Measurements from ENCODE around the gene BAIAP2L1. TPM values are rescaled to one million over a fixed set of nuclear protein-coding genes. Genes with fewer than 3 reads are reported as not detected.

BAIAP2L1 gene
- total RNA-seq, 1 experiment from 2014 or later, result 120 TPM

GRCh38 chr7:98314469-98314868 is 86.4 kb downstream of the BAIAP2L1 start:
- POLR2A ChIA-PET, result no interaction called here
- H3K9me3 ChIP-seq (ENCODE audit: control insufficient read depth, insufficient read depth, low read depth, low read length), result no peaks in the 10 kb centered on the region
- no peaks in the 10 kb centered on the region for H3K4me1 ChIP-seq (ENCODE audit: control insufficient read depth, insufficient read depth, low read length)
- H3K27me3 ChIP-seq (ENCODE audit: control insufficient read depth, insufficient read depth, low read length), result no peaks in the 10 kb centered on the region
- in situ Hi-C loops (cut with HindIII; ENCODE audit: low pct_unique_long_range_greater_than_20kb, low sequenced_read_pairs), result no loop called here
- intact Hi-C loops (cut with micrococcal nuclease; ENCODE audit: unreplicated experiment), result no loop called here
- CTCF ChIA-PET, result no interaction called here
- DNase-seq (ENCODE audit: low read depth, low spot score), result no peak
- TF ChIP-seq SIN3A (IDR thresholded peaks at IDR 0.05; ENCODE audit: borderline replicate concordance, insufficient read depth, low read depth, low read length), result no peak
- no peak for TF ChIP-seq POLR2AphosphoS5 (IDR thresholded peaks at IDR 0.05; ENCODE audit: low read depth, low read length)
- TF ChIP-seq CTCF (IDR thresholded peaks at IDR 0.05), result no peak
- no peak for TF ChIP-seq TCF7L2 (IDR thresholded peaks at IDR 0.05; ENCODE audit: low read depth, low read length)
- no peak for TF ChIP-seq REST (IDR thresholded peaks at IDR 0.05; ENCODE audit: insufficient read depth in 1 of 2, low read depth in 2 of 2, low read length in 1 of 2)
- no peak overlapping the region for H3K27ac ChIP-seq (ENCODE audit: low read length)
- ATAC-seq, result no peak
- H3K4me3 ChIP-seq (ENCODE audit: low read depth in 2 of 2, low read length in 2 of 2), result no peak overlapping the region
- BruUV-seq (replicated peaks), result no TSS peak
- H3K36me3 ChIP-seq (ENCODE audit: control insufficient read depth, insufficient read depth, low read length), result peaks cover 8% of the 10 kb centered on the region

GRCh38 chr7:98312201-98312600 is 88.7 kb downstream of the BAIAP2L1 start:
- POLR2A ChIA-PET, result no interaction called here
- TF ChIP-seq CTCF (IDR thresholded peaks at IDR 0.05) (no peak), TCF7L2 (IDR thresholded peaks at IDR 0.05; ENCODE audit: low read depth, low read length) (no peak), REST (IDR thresholded peaks at IDR 0.05; ENCODE audit: insufficient read depth in 1 of 2, low read depth in 2 of 2, low read length in 1 of 2) (no peak)
- intact Hi-C loops (cut with micrococcal nuclease; ENCODE audit: unreplicated experiment), result no loop called here
- no TSS peak for BruUV-seq (replicated peaks)
- H3K27me3 ChIP-seq (ENCODE audit: control insufficient read depth, insufficient read depth, low read length), result no peaks in the 10 kb centered on the region
- no peaks in the 10 kb centered on the region for H3K9me3 ChIP-seq (ENCODE audit: control insufficient read depth, insufficient read depth, low read depth, low read length)
- in situ Hi-C loops (cut with HindIII; ENCODE audit: low pct_unique_long_range_greater_than_20kb, low sequenced_read_pairs), result no loop called here
- H3K36me3 ChIP-seq (ENCODE audit: control insufficient read depth, insufficient read depth, low read length), result peaks cover 13% of the 10 kb centered on the region
- CTCF ChIA-PET, result no interaction called here
- no peak for DNase-seq (ENCODE audit: low read depth, low spot score)
- ATAC-seq, result 0 out of 2 replicates have a peak, but pooled peaks have one; percentile 6
- no peak overlapping the region for H3K4me3 ChIP-seq (ENCODE audit: low read depth in 2 of 2, low read length in 2 of 2)
- no peak overlapping the region for H3K27ac ChIP-seq (ENCODE audit: low read length)
- H3K4me1 ChIP-seq (ENCODE audit: control insufficient read depth, insufficient read depth, low read length), result no peaks in the 10 kb centered on the region

All from Panc1 (cell line).